H9 (cell line): ENCODE data around the gene RAD17. TPM values are rescaled to one million over a fixed set of nuclear protein-coding genes. Genes with fewer than 3 reads are reported as not detected.

ENCODE experiments used
- DNase-seq: peaks from one replicate; pipeline ENCODE4 v3.0.0-alpha.2; 2017
- H2AFZ ChIP-seq: one replicate; pipeline ENCODE4 v1.6.1; 2013; ENCODE audit warnings: mild to moderate bottlenecking, low read length, control low read depth, moderate library complexity
- H2AK5ac ChIP-seq: 2 replicates; pipeline ENCODE4 v1.6.1; 2013; ENCODE audit warnings: low read length, control low read depth, mixed read lengths; ENCODE audit not compliant: insufficient read length
- H2BK120ac ChIP-seq: one replicate; pipeline ENCODE4 v1.6.1; 2013; ENCODE audit warnings: low read depth, mild to moderate bottlenecking, low read length, control low read depth, inconsistent platforms; ENCODE audit not compliant: poor library complexity, severe bottlenecking
- H2BK12ac ChIP-seq: 2 replicates; pipeline ENCODE4 v1.6.1; 2013; ENCODE audit warnings: low read length, control low read depth, mixed read lengths, low read depth; ENCODE audit not compliant: insufficient read length
- H2BK15ac ChIP-seq: 2 replicates; pipeline ENCODE4 v1.6.1; 2013; ENCODE audit warnings: low read depth, low read length, control low read depth
- H2BK20ac ChIP-seq: one replicate; pipeline ENCODE4 v1.6.1; 2013; ENCODE audit warnings: low read depth, mild to moderate bottlenecking, low read length, control low read depth, inconsistent platforms; ENCODE audit not compliant: poor library complexity, severe bottlenecking
- H2BK5ac ChIP-seq: 2 replicates; pipeline ENCODE4 v1.6.1; 2013; ENCODE audit warnings: low read length, control low read depth, mixed read lengths; ENCODE audit not compliant: insufficient read length
- H3K14ac ChIP-seq: 2 replicates; pipeline ENCODE4 v1.6.1; 2013; ENCODE audit warnings: low read length, control low read depth; ENCODE audit not compliant: insufficient read depth
- H3K18ac ChIP-seq: 2 replicates; pipeline ENCODE4 v1.6.1; 2013; ENCODE audit warnings: low read depth, mild to moderate bottlenecking, mixed read lengths, low read length, control low read depth; ENCODE audit not compliant: insufficient read length
- H3K23ac ChIP-seq: 2 replicates; pipeline ENCODE4 v1.6.1; 2013; ENCODE audit warnings: low read length, control low read depth, mixed read lengths, low read depth; ENCODE audit not compliant: insufficient read length
- H3K23me2 ChIP-seq: 2 replicates; pipeline ENCODE4 v1.6.1; 2013; ENCODE audit warnings: low read depth, mild to moderate bottlenecking, mixed read lengths, low read length, control low read depth; ENCODE audit not compliant: insufficient read length, poor library complexity, severe bottlenecking
- H3K27ac ChIP-seq: 2 replicates; pipeline ENCODE4 v1.5.1; 2013; ENCODE audit warnings: low read length, control low read depth, mixed read lengths, low read depth; ENCODE audit not compliant: insufficient read length
- H3K27me3 ChIP-seq: 2 replicates; pipeline ENCODE4 v1.6.1; 2013; ENCODE audit warnings: low read length, control low read depth, inconsistent platforms; ENCODE audit not compliant: insufficient read depth
- H3K4ac ChIP-seq: 2 replicates; pipeline ENCODE4 v1.6.1; 2013; ENCODE audit warnings: low read depth, mild to moderate bottlenecking, control low read depth, inconsistent platforms, low read length, moderate library complexity
- H3K4me1 ChIP-seq: 2 replicates; pipeline ENCODE4 v1.6.1; 2013; ENCODE audit warnings: low read length, control low read depth, inconsistent platforms; ENCODE audit not compliant: insufficient read depth
- H3K4me2 ChIP-seq: 2 replicates; pipeline ENCODE4 v1.6.1; 2013; ENCODE audit warnings: low read length, control low read depth, mixed read lengths; ENCODE audit not compliant: insufficient read length, insufficient read depth
- H3K56ac ChIP-seq: 2 replicates; pipeline ENCODE4 v1.6.1; 2013; ENCODE audit warnings: low read depth, mild to moderate bottlenecking, mixed read lengths, low read length, control low read depth; ENCODE audit not compliant: insufficient read length
- H3K79me1 ChIP-seq: 2 replicates; pipeline ENCODE4 v1.6.1; 2013; ENCODE audit warnings: low read depth, mild to moderate bottlenecking, moderate library complexity, low read length, control low read depth, inconsistent platforms; ENCODE audit not compliant: insufficient read depth, poor library complexity, severe bottlenecking
- H3K79me2 ChIP-seq: 2 replicates; pipeline ENCODE4 v1.6.1; 2013; ENCODE audit warnings: low read length, control low read depth, inconsistent platforms; ENCODE audit not compliant: insufficient read depth
- H3K9ac ChIP-seq: 2 replicates; pipeline ENCODE4 v1.6.1; 2013; ENCODE audit warnings: low read length, control low read depth, mixed read lengths; ENCODE audit not compliant: insufficient read length; ENCODE audit errors: extremely low read depth
- H3K9me3 ChIP-seq: one replicate; pipeline ENCODE4 v1.6.1; 2013; ENCODE audit warnings: low read depth, low read length, inconsistent platforms; ENCODE audit not compliant: control insufficient read depth
- H3T11ph ChIP-seq: one replicate; pipeline ENCODE4 v1.6.1; 2013; ENCODE audit warnings: mild to moderate bottlenecking, low read length, control low read depth, inconsistent platforms
- H4K20me1 ChIP-seq: one replicate; pipeline ENCODE4 v1.6.1; 2013; ENCODE audit not compliant: control insufficient read depth, insufficient read length, insufficient read depth
- H4K5ac ChIP-seq: 2 replicates; pipeline ENCODE4 v1.6.1; 2013; ENCODE audit warnings: low read depth, mild to moderate bottlenecking, mixed read lengths, low read length, control low read depth; ENCODE audit not compliant: insufficient read length
- H4K8ac ChIP-seq: replicated peaks from 2 replicates; pipeline ENCODE4 v1.6.1; 2013; ENCODE audit warnings: low read length, control low read depth, mixed read lengths, low read depth; ENCODE audit not compliant: insufficient read length
- H4K91ac ChIP-seq: 2 replicates; pipeline ENCODE4 v1.6.1; 2013; ENCODE audit warnings: low read depth, mild to moderate bottlenecking, moderate library complexity, mixed read lengths, low read length, control low read depth; ENCODE audit not compliant: insufficient read length
- H3K27ac Mint-ChIP-seq, 3 experiments: 2 replicates in 2 of 3; 3 replicates in 1 of 3; pipeline ENCODE4 v1.8.0; 2020 to 2021; ENCODE audit warnings: mixed read lengths in 3 of 3, mild to moderate bottlenecking in 1 of 3, moderate library complexity in 1 of 3
- H3K27me3 Mint-ChIP-seq: 2 replicates; pipeline ENCODE4 v1.8.0; 2021; ENCODE audit warnings: low read depth, mild to moderate bottlenecking, moderate library complexity, mixed read lengths
- H3K36me3 Mint-ChIP-seq, 3 experiments: 2 replicates in 2 of 3; 3 replicates in 1 of 3; pipeline ENCODE4 v1.8.0; 2020 to 2021; ENCODE audit warnings: low read depth in 3 of 3, mixed read lengths in 3 of 3; ENCODE audit not compliant: insufficient read depth in 1 of 3
- H3K4me1 Mint-ChIP-seq, 2 experiments: 2 replicates each; pipeline ENCODE4 v1.8.0; 2020; ENCODE audit warnings: mixed read lengths in 2 of 2
- H3K4me3 Mint-ChIP-seq, 2 experiments: 2 replicates in 1 of 2; 3 replicates in 1 of 2; pipeline ENCODE4 v1.8.0; 2020 to 2021; ENCODE audit warnings: mild to moderate bottlenecking in 2 of 2, mixed read lengths in 2 of 2, moderate library complexity in 1 of 2
- H3K9me3 Mint-ChIP-seq, 2 experiments: 2 replicates in 1 of 2; 3 replicates in 1 of 2; pipeline ENCODE4 v1.8.0; 2020; ENCODE audit warnings: mild to moderate bottlenecking in 2 of 2, mixed read lengths in 2 of 2, moderate library complexity in 1 of 2
- CTCF ChIP-seq: fragments of 200-600 bp; sonication (generic); conservative IDR thresholded peaks from 3 replicates; pipeline ENCODE4 v1.8.0; 2021; ENCODE audit warnings: antibody characterized with exemption, mild to moderate bottlenecking
- WGBS: extraction: QIAGEN DNeasy Blood & Tissue Kit; methylation state at CpG from one replicate; pipeline ENCODE4 v1.1.7; 2013; ENCODE audit warnings: missing lambda C conversion rate, low lambda C conversion rate, mixed read lengths; ENCODE audit not compliant: insufficient read length; ENCODE audit errors: extremely low coverage; 5-methylcytosine and 5-hydroxymethylcytosine counted together
- total RNA-seq: library from RNA; stranded (reverse); gene quantifications from 2 replicates; pipeline ENCODE4 v1.2.1, GENCODE V29; 2021

Gene RAD17
- total RNA-seq, 1 experiment from 2014 or later: 31.9 TPM

GRCh38 chr5:69415584-69415958 lies 46.0 kb downstream of the RAD17 start:
- peak; percentile 43 for DNase-seq
- Histone ChIP-seq H3K27ac (peak overlapping the region; percentile 63), H3K9me3 (no peaks in the 10 kb centered on the region), H3K79me2 (no peaks in the 10 kb centered on the region), H3K4ac (no peak overlapping the region), H3T11ph (no peak overlapping the region), H3K4me1 (peaks cover 2% of the 10 kb centered on the region; the same call in 1 of the 2 replicates), H2AK5ac (no peak overlapping the region), H2BK15ac (no peak overlapping the region), H4K20me1 (no peaks in the 10 kb centered on the region), H2BK120ac (no peak overlapping the region), H3K79me1 (no peaks in the 10 kb centered on the region), H2BK20ac (no peak overlapping the region), H2BK12ac (no peak overlapping the region), H3K23ac (no peak overlapping the region), H3K4me2 (peak overlapping the region; percentile 69), H2AFZ (no peak overlapping the region), H3K18ac (peak overlapping the region; percentile 93), H4K91ac (no peak overlapping the region), H3K9ac (peak overlapping the region; percentile 91), H3K56ac (no peak overlapping the region), H3K14ac (peak overlapping the region; percentile 95), H2BK5ac (no peak overlapping the region), H3K23me2 (peaks cover 3% of the 10 kb centered on the region), H4K8ac (no peak overlapping the region), H3K27me3 (no peaks in the 10 kb centered on the region), H4K5ac (no peak overlapping the region)
- no CpG with 5 or more reads among the region's 18 CpGs for WGBS
- peaks cover 22 to 41% (median 33%) of the 10 kb centered on the region in 3 experiments for H3K36me3 Mint-ChIP-seq
- peaks cover 17 to 20% of the 10 kb centered on the region in 2 experiments for H3K4me1 Mint-ChIP-seq
- no peaks in the 10 kb centered on the region for H3K27me3 Mint-ChIP-seq
- H3K27ac Mint-ChIP-seq: peak overlapping the region; percentile 74 to 97 (median 93); a peak in 5 of 7 replicates
- no peak for TF ChIP-seq CTCF
- H3K4me3 Mint-ChIP-seq: peak overlapping the region; percentile 89 to 95
- H3K9me3 Mint-ChIP-seq: no peaks in the 10 kb centered on the region
